ENCODE data around the gene KRT40.

GRCh38 chr17:41009936-41010335 is 25.8 kb upstream of the KRT40 start:
- no peak for TF ChIP-seq GATA2 (IDR thresholded peaks at IDR 0.05; ENCODE audit: low read depth, low read length)
- no peak for TF ChIP-seq GATA3 (IDR thresholded peaks at IDR 0.05; ENCODE audit: low read depth, low read length)
